Natural killer cell (primary cell): ENCODE data around the gene RASL10A. TPM values are rescaled to one million over a fixed set of nuclear protein-coding genes. Genes with fewer than 3 reads are reported as not detected.

Experiments used
- ATAC-seq, 3 donors: fragments of 150-1000 bp in 2 of 3; fragments of 200-7000 bp in 1 of 3; cut with Tn5 transposase; 1 replicate in 1 of 3; 2 replicates in 2 of 3; pipeline ENCODE4 v1.10.0; 2021; ENCODE audit warnings: mild to moderate bottlenecking in 2 of 3, moderate library complexity in 2 of 3
- DNase-seq, 2 donors: peaks; one replicate each; pipeline versions ENCODE4 v3.0.0 to v3.0.0-alpha.2; 2013 to 2021; ENCODE audit warnings: mixed read lengths in 1 of 2
- H3K27ac ChIP-seq: one replicate; pipeline ENCODE4 v1.5.1; 2013; ENCODE audit warnings: mild to moderate bottlenecking, low read length
- H3K27me3 ChIP-seq: one replicate; pipeline ENCODE4 v1.6.1; 2013; ENCODE audit warnings: low read length; ENCODE audit not compliant: control insufficient read depth, insufficient read depth
- H3K36me3 ChIP-seq: one replicate; pipeline ENCODE4 v1.6.1; 2013; ENCODE audit warnings: low read length; ENCODE audit not compliant: control insufficient read depth, insufficient read depth
- H3K4me1 ChIP-seq: one replicate; pipeline ENCODE4 v1.6.1; 2013; ENCODE audit warnings: low read length; ENCODE audit not compliant: control insufficient read depth, insufficient read depth
- H3K4me3 ChIP-seq: one replicate; pipeline ENCODE4 v1.5.1; 2013; ENCODE audit warnings: low read length
- H3K9me3 ChIP-seq: one replicate; pipeline ENCODE4 v1.6.1; 2013; ENCODE audit warnings: low read length; ENCODE audit not compliant: control insufficient read depth, insufficient read depth
- H3K27ac Mint-ChIP-seq, 2 donors: one replicate each; pipeline ENCODE4 v1.8.0; 2022; ENCODE audit warnings: mild to moderate bottlenecking in 2 of 2, mixed read lengths in 2 of 2, moderate library complexity in 1 of 2
- H3K27me3 Mint-ChIP-seq, 2 donors: one replicate each; pipeline ENCODE4 v1.8.0; 2022; ENCODE audit warnings: low read depth in 2 of 2, mixed read lengths in 2 of 2
- H3K36me3 Mint-ChIP-seq: one replicate; pipeline ENCODE4 v1.8.0; 2022; ENCODE audit warnings: mixed read lengths
- H3K4me1 Mint-ChIP-seq, 2 donors: one replicate each; pipeline ENCODE4 v1.8.0; 2022; ENCODE audit warnings: mixed read lengths in 2 of 2
- H3K4me3 Mint-ChIP-seq: one replicate; pipeline ENCODE4 v1.8.0; 2022; ENCODE audit warnings: mild to moderate bottlenecking, moderate library complexity, mixed read lengths
- H3K9me3 Mint-ChIP-seq, 2 donors: one replicate each; pipeline ENCODE4 v1.8.0; 2022; ENCODE audit warnings: mixed read lengths in 2 of 2
- WGBS: methylation state at CpG from one replicate; pipeline ENCODE4 v1.1.7; 2013; ENCODE audit warnings: missing lambda C conversion rate; ENCODE audit not compliant: insufficient coverage; 5-methylcytosine and 5-hydroxymethylcytosine counted together
- intact Hi-C: fragments of 100-400 bp; cut with micrococcal nuclease; formaldehyde crosslinking; loops from one replicate; pipeline ENCODE4 v1.14.2; 2022
- total RNA-seq, 4 donors: library from RNA; stranded (reverse); fragments of 120-200 nt in 1 of 4; gene quantifications; one replicate each; pipeline versions ENCODE4 v1.2.3 to v1.2.4, GENCODE V29; 2013 to 2022
- TF ChIP-seq, protein P1 (sequence below): fragments of 200-600 bp; IDR thresholded peaks from one replicate; pipeline ENCODE4 v1.8.0; 2022; ENCODE audit warnings: antibody characterized with exemption

RASL10A gene
- total RNA-seq, 3 donors from 2014 or later (not counting 1 experiment from before 2014, with no cell fraction given), result 0.20 to 0.28 TPM; not detected in 1

DNA sequence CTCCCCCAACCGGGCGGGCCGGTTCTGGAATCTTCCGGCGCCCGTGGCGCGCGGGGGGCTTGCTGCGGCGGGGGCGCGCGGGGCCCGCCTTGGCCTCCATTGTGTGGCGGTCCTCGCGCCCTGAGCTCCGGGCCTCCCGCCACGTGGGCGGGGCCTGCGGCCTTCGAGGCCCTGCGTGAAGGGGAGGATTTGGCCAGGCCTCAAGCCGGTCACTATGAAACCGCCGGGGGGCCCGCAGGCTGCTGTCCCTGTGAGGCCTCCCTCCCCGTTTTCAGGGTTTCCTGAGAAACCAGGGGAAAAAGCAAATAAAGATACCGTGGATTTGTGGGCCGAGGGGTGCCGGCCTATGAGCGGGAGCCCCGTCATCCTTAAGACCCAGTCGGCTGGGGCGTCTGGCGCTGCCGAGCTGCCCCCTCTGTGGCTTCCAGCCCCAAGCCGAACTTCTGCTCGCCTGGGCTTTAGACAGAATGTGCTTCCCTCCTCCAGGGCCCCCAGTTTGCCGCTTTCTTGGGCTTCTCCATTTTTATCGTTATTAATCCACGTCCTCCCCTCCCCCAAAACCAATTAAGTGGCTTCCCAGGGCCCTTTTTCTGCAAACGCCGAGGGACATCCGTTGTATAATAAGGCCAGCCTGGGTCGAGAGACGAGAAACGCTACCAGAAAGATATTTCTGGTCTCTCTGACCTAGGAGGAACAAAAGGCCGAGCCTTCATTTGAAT is 46.8 kb downstream of the RASL10A start:
- H3K36me3 Mint-ChIP-seq, result peaks cover 8% of the 10 kb centered on the region
- no peaks in the 10 kb centered on the region for H3K27me3 Mint-ChIP-seq
- H3K4me1 Mint-ChIP-seq, result peaks cover 65 to 70% of the 10 kb centered on the region in 2 donors
- H3K36me3 ChIP-seq, result peaks cover 16% of the 10 kb centered on the region
- peak overlapping the region; percentile 96 for H3K27ac ChIP-seq
- H3K4me1 ChIP-seq, result peaks cover 31% of the 10 kb centered on the region
- intact Hi-C loops, result loop anchor here (10.0 kb wide), 1 partner anchor 1354 kb away; the partner anchor contains the start of gene PITPNB
- ATAC-seq (peak; percentile 19 to 23 (median 21)), DNase-seq (peak; percentile 53 to 60)
- peak overlapping the region; percentile 96 to 99 for H3K27ac Mint-ChIP-seq
- H3K27me3 ChIP-seq, result no peaks in the 10 kb centered on the region
- no peaks in the 10 kb centered on the region for H3K9me3 ChIP-seq
- H3K4me3 ChIP-seq, result peak overlapping the region; percentile 83
- peak overlapping the region; percentile 98 for H3K4me3 Mint-ChIP-seq
- no peaks in the 10 kb centered on the region for H3K9me3 Mint-ChIP-seq
- WGBS, result under 1% methylated on average over 51 of the region's 51 CpGs
- TF ChIP-seq, protein P1, sequence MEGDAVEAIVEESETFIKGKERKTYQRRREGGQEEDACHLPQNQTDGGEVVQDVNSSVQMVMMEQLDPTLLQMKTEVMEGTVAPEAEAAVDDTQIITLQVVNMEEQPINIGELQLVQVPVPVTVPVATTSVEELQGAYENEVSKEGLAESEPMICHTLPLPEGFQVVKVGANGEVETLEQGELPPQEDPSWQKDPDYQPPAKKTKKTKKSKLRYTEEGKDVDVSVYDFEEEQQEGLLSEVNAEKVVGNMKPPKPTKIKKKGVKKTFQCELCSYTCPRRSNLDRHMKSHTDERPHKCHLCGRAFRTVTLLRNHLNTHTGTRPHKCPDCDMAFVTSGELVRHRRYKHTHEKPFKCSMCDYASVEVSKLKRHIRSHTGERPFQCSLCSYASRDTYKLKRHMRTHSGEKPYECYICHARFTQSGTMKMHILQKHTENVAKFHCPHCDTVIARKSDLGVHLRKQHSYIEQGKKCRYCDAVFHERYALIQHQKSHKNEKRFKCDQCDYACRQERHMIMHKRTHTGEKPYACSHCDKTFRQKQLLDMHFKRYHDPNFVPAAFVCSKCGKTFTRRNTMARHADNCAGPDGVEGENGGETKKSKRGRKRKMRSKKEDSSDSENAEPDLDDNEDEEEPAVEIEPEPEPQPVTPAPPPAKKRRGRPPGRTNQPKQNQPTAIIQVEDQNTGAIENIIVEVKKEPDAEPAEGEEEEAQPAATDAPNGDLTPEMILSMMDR, result no peak

DNA sequence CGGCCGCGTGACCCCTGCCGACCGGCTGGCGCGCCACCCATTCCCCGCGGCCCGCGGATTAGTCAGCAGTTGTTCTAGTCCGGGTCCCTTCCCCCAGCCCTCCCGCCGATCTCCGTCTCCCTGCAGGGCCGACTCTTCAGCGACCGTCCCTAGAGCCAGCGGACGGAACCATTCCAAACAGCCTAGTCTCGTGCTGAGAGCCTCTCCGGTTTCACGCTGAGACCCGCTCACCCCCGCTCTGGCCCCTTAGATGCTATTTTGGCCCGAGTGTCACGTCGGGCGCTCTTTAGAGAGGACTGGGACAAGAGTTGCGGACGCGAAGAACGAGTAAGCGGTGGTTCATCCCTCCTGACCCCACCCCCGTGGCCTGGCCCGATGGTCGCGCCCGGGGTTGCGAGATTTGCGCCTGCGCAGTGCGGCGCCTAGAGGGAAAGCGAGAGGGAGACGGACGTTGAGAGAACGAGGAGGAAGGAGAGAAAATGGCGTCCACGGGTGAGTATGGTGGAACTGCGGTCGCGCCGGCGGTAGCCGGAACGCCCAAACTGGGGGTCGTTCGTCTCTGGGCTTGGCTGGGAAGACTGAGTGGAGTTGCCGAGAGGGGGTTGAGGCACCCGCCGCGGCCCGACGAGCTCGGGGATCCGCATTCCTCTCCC is 47.5 kb downstream of the RASL10A start, which contains the start of the genes EWSR1 and RHBDD3:
EWSR1 (plus strand) TSS at position 411 of the 653 bp plus-strand sequence; CDS start at position 480, 69 bp downstream.
RHBDD3 (minus strand) TSS at position 124 of the 653 bp plus-strand sequence. CDS start 2,355 bp downstream, outside the sequence.
- Histone ChIP-seq H3K9me3 (no peaks in the 10 kb centered on the region), H3K4me3 (peak within 1 kb of the TSS; percentile 83), H3K4me1 (peaks cover 31% of the 10 kb centered on the region), H3K36me3 (peaks cover 9% of the 10 kb centered on the region), H3K27me3 (no peaks in the 10 kb centered on the region), H3K27ac (peak within 1 kb of the TSS; percentile 96)
- ATAC-seq (peak; percentile 87 to 95 (median 89)), DNase-seq (peak; percentile 97 to 99)
- H3K4me3 Mint-ChIP-seq, result peak within 1 kb of the TSS; percentile 98
- peak within 1 kb of the TSS; percentile 96 to 99 for H3K27ac Mint-ChIP-seq
- no peaks in the 10 kb centered on the region for H3K27me3 Mint-ChIP-seq
- peaks cover 58 to 63% of the 10 kb centered on the region in 2 donors for H3K4me1 Mint-ChIP-seq
- no peaks in the 10 kb centered on the region for H3K9me3 Mint-ChIP-seq
- H3K36me3 Mint-ChIP-seq, result peaks cover 8% of the 10 kb centered on the region
- TF ChIP-seq, protein P1, result no peak
- under 1% methylated on average over 65 of the region's 67 CpGs for WGBS
- intact Hi-C loops, result loop anchor here (10.0 kb wide), 1 partner anchor 1353 kb away; the partner anchor contains the start of gene PITPNB

DNA sequence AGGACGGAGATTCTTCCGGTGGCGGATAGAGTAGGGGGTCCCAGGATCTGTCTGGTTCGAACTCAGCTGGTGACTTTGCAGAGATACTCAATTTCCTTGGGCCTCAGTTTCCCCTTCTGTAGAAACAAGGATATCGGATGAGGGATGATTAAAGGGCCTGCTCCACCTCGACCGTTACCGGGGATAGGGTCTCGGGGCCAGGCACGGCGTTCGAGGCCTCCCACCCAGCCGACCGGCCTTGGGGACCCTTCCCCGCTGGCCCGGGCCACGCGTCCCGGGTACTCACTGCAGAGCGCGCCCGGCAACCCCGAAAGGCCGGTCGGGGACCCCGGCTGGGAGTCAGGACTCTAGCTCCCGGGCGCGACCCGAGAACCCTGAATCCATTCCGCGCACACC is 48.0 kb downstream of the RASL10A start:
- peak overlapping the region; percentile 96 for H3K27ac ChIP-seq
- peaks cover 8% of the 10 kb centered on the region for H3K36me3 Mint-ChIP-seq
- DNase-seq (no peak), ATAC-seq (no peak)
- peak overlapping the region; percentile 98 for H3K4me3 Mint-ChIP-seq
- H3K27me3 Mint-ChIP-seq, result no peaks in the 10 kb centered on the region
- H3K9me3 Mint-ChIP-seq, result no peaks in the 10 kb centered on the region
- no peaks in the 10 kb centered on the region for H3K27me3 ChIP-seq
- H3K4me3 ChIP-seq, result peak overlapping the region; percentile 83
- peak overlapping the region; percentile 96 to 99 for H3K27ac Mint-ChIP-seq
- H3K4me1 ChIP-seq, result peaks cover 31% of the 10 kb centered on the region
- TF ChIP-seq, protein P1, result no peak
- peaks cover 3% of the 10 kb centered on the region for H3K36me3 ChIP-seq
- intact Hi-C loops, result loop anchor here (10.0 kb wide), 1 partner anchor 1353 kb away; the partner anchor contains the start of gene PITPNB
- H3K4me1 Mint-ChIP-seq, result peaks cover 54 to 59% of the 10 kb centered on the region in 2 donors
- no peaks in the 10 kb centered on the region for H3K9me3 ChIP-seq
- under 1% methylated on average over 32 of the region's 32 CpGs for WGBS
